ENCODE results near the gene FCMR.
"Not testable (repeated sequence)": the region's sequence is repeated elsewhere in the genome, so short reads cannot be mapped to it uniquely, and the experiment has no call there.

The FCMR gene

DNA sequence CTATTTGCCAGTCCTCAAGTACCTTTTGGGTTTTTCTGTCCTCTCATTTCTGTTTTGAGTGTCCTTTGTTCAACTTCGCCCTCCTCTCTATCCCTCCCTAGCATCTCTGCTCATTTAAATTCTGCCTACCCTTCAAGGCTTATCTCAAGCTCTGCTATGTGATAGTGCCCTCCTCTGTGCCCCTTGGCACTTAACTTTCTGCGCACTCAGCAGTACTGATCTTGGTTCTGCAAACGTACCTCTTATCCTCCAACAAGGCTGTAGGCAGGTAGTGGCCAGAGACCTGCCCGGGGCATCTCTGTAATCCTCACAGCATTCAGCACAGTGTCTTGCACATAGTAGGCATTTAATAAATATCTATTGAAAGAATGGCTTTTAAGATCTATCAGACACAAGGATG, 61.6 kb downstream of the FCMR start:
- H3K4me3 Mint-ChIP-seq: no peak overlapping the region
- H3K27me3 Mint-ChIP-seq: no peaks in the 10 kb centered on the region
- peaks cover 37% of the 10 kb centered on the region for H3K4me1 Mint-ChIP-seq
- H3K36me3 Mint-ChIP-seq: no peaks in the 10 kb centered on the region
- no peaks in the 10 kb centered on the region for H3K9me3 Mint-ChIP-seq
- H3K27ac Mint-ChIP-seq: peak overlapping the region; percentile 62

DNA sequence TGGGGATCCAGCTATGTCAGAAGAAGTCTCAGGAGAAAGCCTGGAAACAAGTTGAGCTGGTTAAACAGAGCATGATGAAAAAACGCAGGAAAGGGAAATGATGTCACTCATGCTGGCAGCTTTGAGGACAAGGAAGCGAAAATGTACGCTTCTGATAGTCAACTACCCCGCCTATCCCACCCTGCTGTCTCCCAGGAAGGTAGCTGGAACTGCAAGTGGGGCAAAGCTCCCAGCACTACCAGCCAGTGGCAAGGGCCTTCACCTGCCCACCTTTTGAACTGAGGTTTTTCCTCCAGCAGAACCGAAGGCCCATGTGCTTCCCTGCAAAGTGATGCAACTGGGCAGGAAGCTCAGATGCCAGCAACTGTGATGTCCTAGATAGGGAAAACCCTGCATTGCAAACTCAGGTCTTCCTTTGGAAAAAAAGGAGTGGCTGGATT, 62.6 kb downstream of the FCMR start:
- Mint-ChIP-seq H3K27ac (peak overlapping the region; percentile 52), H3K36me3 (no peaks in the 10 kb centered on the region), H3K4me3 (no peak overlapping the region), H3K27me3 (no peaks in the 10 kb centered on the region), H3K9me3 (no peaks in the 10 kb centered on the region), H3K4me1 (peaks cover 32% of the 10 kb centered on the region)

DNA sequence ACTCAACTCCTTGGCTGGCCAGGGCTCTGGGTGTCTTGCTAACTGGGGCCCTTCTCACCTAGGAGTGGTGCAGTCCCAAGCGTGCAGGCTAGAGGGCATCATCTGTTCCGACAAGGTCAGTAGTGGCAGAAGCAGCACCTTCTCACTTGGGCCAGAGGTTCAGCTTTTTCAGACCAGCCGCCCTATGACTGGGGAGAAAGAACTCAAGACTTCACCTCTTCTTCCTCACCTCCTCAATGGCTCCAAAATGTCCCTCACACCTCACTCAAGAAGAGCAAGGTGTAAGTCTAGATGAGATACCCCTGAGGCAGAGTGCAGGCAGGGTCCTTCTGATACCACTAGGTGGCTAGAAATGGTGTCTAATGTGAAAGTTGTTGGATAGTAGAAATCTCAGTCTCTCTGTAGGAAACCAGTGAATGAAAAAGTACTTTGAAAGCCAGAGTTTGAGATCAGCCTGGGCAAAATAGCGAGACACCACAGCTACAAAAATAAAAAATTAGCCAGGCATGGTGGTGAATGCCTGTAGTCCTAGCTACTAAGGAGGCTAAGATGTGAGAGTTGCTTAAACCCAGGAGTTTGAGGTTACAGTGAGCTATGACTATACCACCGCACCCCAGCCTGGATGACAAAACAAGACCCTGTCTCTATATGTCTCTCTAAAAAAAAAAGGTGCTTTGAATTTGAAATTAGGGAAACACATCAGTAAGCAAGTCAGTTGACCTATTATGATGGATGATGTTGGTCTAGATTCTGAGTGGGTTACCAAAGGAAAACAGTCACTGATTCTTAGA, 64.9 kb downstream of the FCMR start:
- H3K27me3 Mint-ChIP-seq: no peaks in the 10 kb centered on the region
- H3K4me3 Mint-ChIP-seq: no peak overlapping the region
- H3K36me3 Mint-ChIP-seq: no peaks in the 10 kb centered on the region
- no peaks in the 10 kb centered on the region for H3K9me3 Mint-ChIP-seq
- no peak overlapping the region for H3K27ac Mint-ChIP-seq
- H3K4me1 Mint-ChIP-seq: peaks cover 29% of the 10 kb centered on the region

DNA sequence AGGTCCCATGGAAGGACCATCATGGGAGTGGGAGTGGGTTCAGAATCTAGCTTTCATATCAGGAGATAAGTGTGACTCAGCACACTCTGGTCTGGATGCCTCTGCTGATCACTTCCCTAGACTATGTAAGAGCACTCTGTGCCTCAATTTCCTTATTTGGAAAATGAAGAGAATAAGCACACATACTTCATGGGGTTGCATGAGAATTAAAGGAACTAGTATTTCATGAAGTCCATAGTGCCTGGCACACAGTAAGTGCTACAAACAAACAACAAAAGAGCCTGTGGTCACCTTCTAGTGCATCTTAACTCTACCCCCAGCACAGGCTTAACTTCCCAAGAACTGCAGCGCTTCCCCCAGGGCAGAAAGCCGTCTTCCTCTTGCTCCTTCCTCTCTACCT, 65.9 kb downstream of the FCMR start:
- Mint-ChIP-seq H3K36me3 (no peaks in the 10 kb centered on the region), H3K4me1 (peaks cover 29% of the 10 kb centered on the region), H3K9me3 (no peaks in the 10 kb centered on the region), H3K4me3 (no peak overlapping the region), H3K27ac (no peak overlapping the region), H3K27me3 (no peaks in the 10 kb centered on the region)

DNA sequence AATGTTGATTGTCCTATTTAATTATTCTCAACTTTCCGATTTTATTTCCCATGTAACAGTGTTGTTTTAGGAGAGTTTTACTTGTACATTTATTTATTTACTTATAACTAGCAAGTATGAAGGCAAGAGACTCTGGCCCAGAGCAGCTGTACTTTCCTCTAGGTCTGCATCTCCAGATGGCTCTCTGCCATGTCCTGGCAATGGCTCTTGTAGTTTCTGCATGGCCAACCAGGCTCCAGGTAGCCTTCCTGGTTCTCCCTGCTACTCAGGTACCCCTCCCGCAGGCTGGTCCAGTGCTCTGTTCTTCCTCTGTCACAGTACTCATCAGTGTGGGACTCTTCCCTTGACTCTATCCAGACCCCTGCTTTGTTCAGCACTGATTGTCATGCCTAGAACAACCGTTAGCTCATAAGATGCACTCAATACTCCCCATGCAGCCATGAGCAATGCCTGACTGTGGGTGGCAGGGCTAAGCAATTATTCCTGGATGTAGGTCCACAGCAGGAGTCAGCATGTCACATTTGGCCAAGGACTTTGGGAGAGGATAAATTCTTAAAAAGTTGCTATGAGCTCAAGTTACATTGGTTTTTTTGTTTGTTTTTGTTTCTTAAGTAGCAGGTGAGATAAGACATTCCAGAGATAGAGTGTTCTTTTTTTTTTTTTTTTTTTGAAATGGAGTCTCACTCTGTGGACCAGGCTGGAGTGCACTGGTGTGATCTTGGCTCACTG, 67.2 kb downstream of the FCMR start:
- Mint-ChIP-seq H3K27me3 (no peaks in the 10 kb centered on the region), H3K27ac (no peak overlapping the region), H3K36me3 (no peaks in the 10 kb centered on the region), H3K9me3 (no peaks in the 10 kb centered on the region), H3K4me1 (peaks cover 23% of the 10 kb centered on the region), H3K4me3 (no peak overlapping the region)

DNA sequence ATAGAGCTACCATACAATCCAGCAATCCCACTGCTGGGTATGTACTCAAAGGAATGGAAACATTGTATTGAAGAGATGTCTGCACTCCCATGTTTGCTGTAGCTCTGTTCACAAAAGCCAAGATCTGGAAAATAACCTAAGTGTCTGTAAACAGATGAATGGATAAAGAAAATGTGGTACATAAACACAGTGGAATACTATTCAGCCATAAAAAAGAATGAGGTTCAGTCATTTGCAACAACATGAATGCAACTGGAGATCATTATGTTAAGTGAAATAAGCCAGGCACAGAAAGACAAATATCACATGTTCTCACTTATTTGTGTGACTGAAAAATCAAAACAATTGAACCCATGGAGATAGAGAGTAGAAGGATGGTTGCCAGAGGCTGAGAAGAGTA, 68.0 kb downstream of the FCMR start:
- not testable (repeated sequence) for H3K4me3 Mint-ChIP-seq, H3K36me3 Mint-ChIP-seq, H3K9me3 Mint-ChIP-seq, H3K27ac Mint-ChIP-seq, H3K27me3 Mint-ChIP-seq
- H3K4me1 Mint-ChIP-seq: peaks cover 14% of the 10 kb centered on the region
